OCI-M2 (cell line): ENCODE data around the gene PHB1.
A peak's percentile ranks its signal among the peaks of the same experiment; 100 is the strongest.

Experiments used
- DNase-seq: peaks from one replicate; lab custom pipeline; 2025; ENCODE audit not compliant: unreplicated experiment; lab: John Stamatoyannopoulos, UW

PHB1 gene

GRCh38 chr17:49414622-49415350, at the start of gene PHB1:
TSS of gene PHB1 (minus strand) at chr17:49414882. CDS start at chr17:49413264, 1,618 bp downstream.
- peak; percentile 84 for DNase-seq

GRCh38 chr17:49464049-49464448, 49.4 kb upstream of the PHB1 start:
- DNase-seq = no peak

GRCh38 chr17:49461580-49461979, 46.9 kb upstream of the PHB1 start:
- no peak for DNase-seq

GRCh38 chr17:49460401-49460800, 45.7 kb upstream of the PHB1 start:
- DNase-seq = no peak

- no peak for DNase-seq
Observed at GRCh38 chr17:49459401-49459984, 44.8 kb upstream of the PHB1 start.

GRCh38 chr17:49457564-49458535, 43.2 kb upstream of the PHB1 start:
- no peak for DNase-seq

GRCh38 chr17:49456183-49456965, 41.7 kb upstream of the PHB1 start:
- no peak for DNase-seq

GRCh38 chr17:49455272-49455861, 40.7 kb upstream of the PHB1 start:
- no peak for DNase-seq

GRCh38 chr17:49454050-49454449, 39.4 kb upstream of the PHB1 start:
- no peak for DNase-seq

GRCh38 chr17:49452661-49453060, 38.0 kb upstream of the PHB1 start:
- no peak for DNase-seq

- no peak for DNase-seq
Observed at GRCh38 chr17:49452201-49452600, 37.5 kb upstream of the PHB1 start.

GRCh38 chr17:49450735-49451134, 36.1 kb upstream of the PHB1 start:
- DNase-seq = no peak

- DNase-seq = no peak
Observed at GRCh38 chr17:49450181-49450580, 35.5 kb upstream of the PHB1 start.

- DNase-seq = no peak
Observed at GRCh38 chr17:49447628-49448302, 33.1 kb upstream of the PHB1 start.

- DNase-seq = no peak
Observed at GRCh38 chr17:49445591-49445990, 30.9 kb upstream of the PHB1 start.

- no peak for DNase-seq
Observed at GRCh38 chr17:49444384-49444783, 29.7 kb upstream of the PHB1 start.

GRCh38 chr17:49443862-49444261, 29.2 kb upstream of the PHB1 start:
- DNase-seq = no peak

- DNase-seq = no peak
Observed at GRCh38 chr17:49442041-49442440, 27.4 kb upstream of the PHB1 start.

GRCh38 chr17:49441578-49441977, 26.9 kb upstream of the PHB1 start:
- no peak for DNase-seq

GRCh38 chr17:49440581-49440980, 25.9 kb upstream of the PHB1 start:
- no peak for DNase-seq
